Endodermal cell (in vitro differentiated cells): Measurements from ENCODE around the gene LEAP2. TPM values are rescaled to one million over a fixed set of nuclear protein-coding genes. Genes with fewer than 3 reads are reported as not detected.

Experiments used
- DNase-seq: peaks from one replicate; pipeline ENCODE4 v3.0.0-alpha.2; 2017
- H3K27ac ChIP-seq: 2 replicates; pipeline ENCODE4 v1.5.1; 2013; ENCODE audit warnings: mild to moderate bottlenecking, low read depth, low read length, moderate library complexity
- H3K27me3 ChIP-seq: 2 replicates; pipeline ENCODE4 v1.6.1; 2013; ENCODE audit warnings: mild to moderate bottlenecking, low read length, moderate library complexity; ENCODE audit not compliant: insufficient read depth, control insufficient read depth, poor library complexity, severe bottlenecking
- H3K36me3 ChIP-seq: 2 replicates; pipeline ENCODE4 v1.7.0; 2013; ENCODE audit warnings: mild to moderate bottlenecking, low read length, moderate library complexity; ENCODE audit not compliant: control insufficient read depth, insufficient read depth
- H3K4me1 ChIP-seq: one replicate; pipeline ENCODE4 v1.7.0; 2013; ENCODE audit warnings: low read length; ENCODE audit not compliant: control insufficient read depth, insufficient read depth
- H3K4me3 ChIP-seq: 2 replicates; pipeline ENCODE4 v1.5.1; 2013; ENCODE audit warnings: mild to moderate bottlenecking, low read length, moderate library complexity
- H3K9ac ChIP-seq: 2 replicates; pipeline ENCODE4 v1.6.1; 2013; ENCODE audit warnings: mild to moderate bottlenecking, low read length, moderate library complexity; ENCODE audit not compliant: poor library complexity, severe bottlenecking; ENCODE audit errors: extremely low read depth
- H3K9me3 ChIP-seq: 2 replicates; pipeline ENCODE4 v1.6.1; 2013; ENCODE audit warnings: mild to moderate bottlenecking, low read length, moderate library complexity; ENCODE audit not compliant: control insufficient read depth
- H3K27ac Mint-ChIP-seq: 2 replicates; pipeline ENCODE4 v1.8.0; 2020; ENCODE audit warnings: mixed read lengths
- H3K27me3 Mint-ChIP-seq: 2 replicates; pipeline ENCODE4 v1.8.0; 2021; ENCODE audit warnings: mild to moderate bottlenecking, mixed read lengths; ENCODE audit not compliant: insufficient read depth
- H3K36me3 Mint-ChIP-seq: 2 replicates; pipeline ENCODE4 v1.8.0; 2020; ENCODE audit warnings: low read depth, mixed read lengths
- H3K4me1 Mint-ChIP-seq: 2 replicates; pipeline ENCODE4 v1.8.0; 2020; ENCODE audit warnings: mixed read lengths
- H3K4me3 Mint-ChIP-seq: 2 replicates; pipeline ENCODE4 v1.8.0; 2020; ENCODE audit warnings: mild to moderate bottlenecking, moderate library complexity, mixed read lengths
- H3K9me3 Mint-ChIP-seq: 2 replicates; pipeline ENCODE4 v1.8.0; 2020; ENCODE audit warnings: mild to moderate bottlenecking, mixed read lengths
- WGBS, 2 experiments: methylation state at CpG; one replicate each; pipeline versions ENCODE4 v1.1.5 to v1.1.7; 2013; ENCODE audit warnings: missing lambda C conversion rate in 2 of 2, mixed read lengths in 1 of 2; ENCODE audit not compliant: insufficient coverage in 1 of 2, insufficient read length in 1 of 2; 5-methylcytosine and 5-hydroxymethylcytosine counted together
- total RNA-seq, 2 donors: library from RNA; stranded (reverse); fragmentation: NEBNext Ultra II Directional in 1 of 2; extraction: Animal tissue kit (Norgen Biotek cat#: 25700) in 1 of 2; gene quantifications; 2 replicates in 1 of 2; 3 replicates in 1 of 2; pipeline ENCODE4 v1.2.1, GENCODE V29; 2021
- TF ChIP-seq, protein P1 (sequence below): fragments of 200-600 bp; sonication (generic); conservative IDR thresholded peaks from 2 replicates; pipeline ENCODE4 v1.5.0; 2021; ENCODE audit warnings: antibody characterized with exemption, mild to moderate bottlenecking

LEAP2 gene
- total RNA-seq, 2 donors from 2014 or later, result 0.92 to 0.95 TPM

DNA sequence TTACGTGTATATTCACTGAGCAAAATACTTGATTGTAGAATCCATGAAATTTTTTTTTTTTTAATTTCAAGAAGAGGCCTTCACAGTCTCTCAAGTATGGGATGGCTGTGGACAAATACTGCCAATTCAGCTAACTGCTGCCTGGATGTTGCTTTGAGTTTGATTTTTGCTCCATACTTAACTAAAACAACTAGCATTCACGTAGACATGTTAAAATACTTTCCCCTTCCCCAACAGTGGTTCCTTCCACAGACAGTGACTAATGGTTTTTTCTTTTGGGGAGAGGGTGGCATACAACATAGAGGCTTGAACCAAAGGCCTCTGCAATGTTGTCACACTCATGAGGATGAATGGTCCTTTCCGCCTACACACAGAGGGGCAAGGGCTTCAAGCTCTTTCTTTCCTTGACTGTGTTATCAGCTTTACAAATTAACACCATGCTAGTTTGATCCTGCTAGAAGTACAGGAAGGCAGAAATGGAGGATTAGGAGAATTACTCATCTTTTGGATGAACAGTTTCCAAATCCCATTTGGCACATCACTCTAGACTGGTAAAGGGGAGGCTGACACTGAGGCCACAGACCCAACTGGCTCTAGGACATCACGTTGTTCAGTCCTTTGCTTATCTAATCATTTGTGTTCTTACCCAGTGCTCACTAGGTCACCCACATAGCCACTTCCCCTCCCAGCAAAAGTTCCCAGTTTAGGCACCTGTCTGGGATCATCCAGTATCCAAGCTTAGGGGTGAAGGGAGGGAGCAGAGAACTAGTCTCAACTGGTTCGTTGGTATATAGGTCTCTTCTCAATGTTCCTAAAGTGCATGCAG, 1.8 kb upstream of the LEAP2 start:
- DNase-seq, result no peak
- no peaks in the 10 kb centered on the region for H3K9me3 ChIP-seq
- H3K27ac ChIP-seq, result no peak overlapping the region
- peaks cover 7% of the 10 kb centered on the region for H3K4me1 Mint-ChIP-seq
- no peaks in the 10 kb centered on the region for H3K9me3 Mint-ChIP-seq
- H3K27me3 ChIP-seq, result no peaks in the 10 kb centered on the region
- H3K36me3 ChIP-seq, result peaks cover 82% of the 10 kb centered on the region
- H3K4me3 Mint-ChIP-seq, result no peak overlapping the region
- no peak overlapping the region for H3K4me3 ChIP-seq
- no peak overlapping the region for H3K27ac Mint-ChIP-seq
- no peak overlapping the region for H3K9ac ChIP-seq
- H3K4me1 ChIP-seq, result peaks cover 6% of the 10 kb centered on the region
- H3K36me3 Mint-ChIP-seq, result peaks cover 33% of the 10 kb centered on the region
- H3K27me3 Mint-ChIP-seq, result no peaks in the 10 kb centered on the region
- 95 to 100% methylated on average over 2 to 5 of the region's 5 CpGs for WGBS, 2 experiments
- TF ChIP-seq, protein P1, sequence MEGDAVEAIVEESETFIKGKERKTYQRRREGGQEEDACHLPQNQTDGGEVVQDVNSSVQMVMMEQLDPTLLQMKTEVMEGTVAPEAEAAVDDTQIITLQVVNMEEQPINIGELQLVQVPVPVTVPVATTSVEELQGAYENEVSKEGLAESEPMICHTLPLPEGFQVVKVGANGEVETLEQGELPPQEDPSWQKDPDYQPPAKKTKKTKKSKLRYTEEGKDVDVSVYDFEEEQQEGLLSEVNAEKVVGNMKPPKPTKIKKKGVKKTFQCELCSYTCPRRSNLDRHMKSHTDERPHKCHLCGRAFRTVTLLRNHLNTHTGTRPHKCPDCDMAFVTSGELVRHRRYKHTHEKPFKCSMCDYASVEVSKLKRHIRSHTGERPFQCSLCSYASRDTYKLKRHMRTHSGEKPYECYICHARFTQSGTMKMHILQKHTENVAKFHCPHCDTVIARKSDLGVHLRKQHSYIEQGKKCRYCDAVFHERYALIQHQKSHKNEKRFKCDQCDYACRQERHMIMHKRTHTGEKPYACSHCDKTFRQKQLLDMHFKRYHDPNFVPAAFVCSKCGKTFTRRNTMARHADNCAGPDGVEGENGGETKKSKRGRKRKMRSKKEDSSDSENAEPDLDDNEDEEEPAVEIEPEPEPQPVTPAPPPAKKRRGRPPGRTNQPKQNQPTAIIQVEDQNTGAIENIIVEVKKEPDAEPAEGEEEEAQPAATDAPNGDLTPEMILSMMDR, result no peak

DNA sequence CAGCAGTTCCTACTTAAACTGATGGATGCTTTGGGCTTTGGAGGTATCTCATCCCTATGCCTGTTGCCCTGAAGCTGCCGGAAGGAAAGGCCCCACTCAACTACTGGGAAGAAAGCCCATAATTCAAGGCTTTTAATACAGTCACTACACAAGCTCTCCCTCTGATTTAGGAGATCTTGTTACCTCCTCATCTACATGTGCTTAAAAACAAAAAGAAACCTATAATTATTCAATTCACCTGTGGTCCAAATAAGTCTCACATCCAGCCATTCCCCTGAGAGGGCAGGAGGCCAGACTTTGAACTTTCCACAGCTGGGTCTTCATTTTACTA, 715 bp upstream of the LEAP2 start:
- Histone ChIP-seq H3K27ac (no peak overlapping the region), H3K36me3 (peaks cover 89% of the 10 kb centered on the region), H3K4me3 (no peak overlapping the region), H3K9me3 (no peaks in the 10 kb centered on the region), H3K4me1 (peaks cover 6% of the 10 kb centered on the region), H3K9ac (no peak overlapping the region), H3K27me3 (no peaks in the 10 kb centered on the region)
- Mint-ChIP-seq H3K27ac (no peak overlapping the region), H3K36me3 (peaks cover 26% of the 10 kb centered on the region), H3K4me3 (no peak overlapping the region), H3K27me3 (no peaks in the 10 kb centered on the region), H3K4me1 (no peaks in the 10 kb centered on the region), H3K9me3 (no peaks in the 10 kb centered on the region)
- DNase-seq, result no peak
- TF ChIP-seq, protein P1, result no peak
- WGBS, 2 experiments, result 97 to 100% methylated on average over 1 of the region's 1 CpG

GRCh38 chr5:132873930-132874271, 433 bp downstream of the LEAP2 start:
- Histone ChIP-seq H3K9me3 (no peaks in the 10 kb centered on the region), H3K27ac (no peak overlapping the region), H3K4me3 (no peak overlapping the region), H3K36me3 (peaks cover 89% of the 10 kb centered on the region), H3K4me1 (peaks cover 6% of the 10 kb centered on the region), H3K9ac (no peak overlapping the region), H3K27me3 (no peaks in the 10 kb centered on the region)
- Mint-ChIP-seq H3K27ac (no peak overlapping the region), H3K4me3 (no peak overlapping the region), H3K27me3 (no peaks in the 10 kb centered on the region), H3K36me3 (peaks cover 24% of the 10 kb centered on the region), H3K4me1 (no peaks in the 10 kb centered on the region), H3K9me3 (no peaks in the 10 kb centered on the region)
- DNase-seq, result no peak
- TF ChIP-seq, protein P1, result no peak
- 97 to 100% methylated on average over 2 to 3 of the region's 3 CpGs for WGBS, 2 experiments
